ENCODE results near the gene DCAF8L1.
"Not testable (repeated sequence)": the region's sequence is repeated elsewhere in the genome, so short reads cannot be mapped to it uniquely, and the experiment has no call there.

The DCAF8L1 gene

DNA sequence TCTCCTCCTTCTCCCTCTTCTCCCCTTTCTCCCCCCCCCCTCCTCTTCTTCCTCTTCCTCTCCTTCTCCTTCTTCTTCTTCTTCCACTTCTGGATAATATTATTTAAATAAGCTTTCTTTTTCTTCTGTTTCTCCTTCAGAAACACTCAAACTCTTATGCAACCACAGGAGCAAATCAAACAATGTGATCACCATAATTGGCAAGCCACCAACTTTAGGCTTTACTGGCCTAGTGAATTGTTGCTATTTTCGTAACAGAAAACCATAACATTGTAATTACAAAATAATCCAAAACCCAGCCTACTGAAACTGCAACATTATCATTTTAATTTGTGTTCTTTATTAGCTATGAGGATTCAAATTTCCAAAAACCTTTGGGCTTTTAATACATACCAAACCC is 14.3 kb downstream of the DCAF8L1 start:
- in situ Hi-C loops (cut with MboI; ENCODE audit: low pct_unique_long_range_greater_than_20kb, low sequenced_read_pairs, unreplicated experiment): no loop called here
- TF ChIP-seq, protein P1, sequence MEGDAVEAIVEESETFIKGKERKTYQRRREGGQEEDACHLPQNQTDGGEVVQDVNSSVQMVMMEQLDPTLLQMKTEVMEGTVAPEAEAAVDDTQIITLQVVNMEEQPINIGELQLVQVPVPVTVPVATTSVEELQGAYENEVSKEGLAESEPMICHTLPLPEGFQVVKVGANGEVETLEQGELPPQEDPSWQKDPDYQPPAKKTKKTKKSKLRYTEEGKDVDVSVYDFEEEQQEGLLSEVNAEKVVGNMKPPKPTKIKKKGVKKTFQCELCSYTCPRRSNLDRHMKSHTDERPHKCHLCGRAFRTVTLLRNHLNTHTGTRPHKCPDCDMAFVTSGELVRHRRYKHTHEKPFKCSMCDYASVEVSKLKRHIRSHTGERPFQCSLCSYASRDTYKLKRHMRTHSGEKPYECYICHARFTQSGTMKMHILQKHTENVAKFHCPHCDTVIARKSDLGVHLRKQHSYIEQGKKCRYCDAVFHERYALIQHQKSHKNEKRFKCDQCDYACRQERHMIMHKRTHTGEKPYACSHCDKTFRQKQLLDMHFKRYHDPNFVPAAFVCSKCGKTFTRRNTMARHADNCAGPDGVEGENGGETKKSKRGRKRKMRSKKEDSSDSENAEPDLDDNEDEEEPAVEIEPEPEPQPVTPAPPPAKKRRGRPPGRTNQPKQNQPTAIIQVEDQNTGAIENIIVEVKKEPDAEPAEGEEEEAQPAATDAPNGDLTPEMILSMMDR (IDR thresholded peaks at IDR 0.05; ENCODE audit: extremely low read depth, insufficient read depth, missing control alignments): no peak
- no peak for DNase-seq (ENCODE audit: low spot score)

DNA sequence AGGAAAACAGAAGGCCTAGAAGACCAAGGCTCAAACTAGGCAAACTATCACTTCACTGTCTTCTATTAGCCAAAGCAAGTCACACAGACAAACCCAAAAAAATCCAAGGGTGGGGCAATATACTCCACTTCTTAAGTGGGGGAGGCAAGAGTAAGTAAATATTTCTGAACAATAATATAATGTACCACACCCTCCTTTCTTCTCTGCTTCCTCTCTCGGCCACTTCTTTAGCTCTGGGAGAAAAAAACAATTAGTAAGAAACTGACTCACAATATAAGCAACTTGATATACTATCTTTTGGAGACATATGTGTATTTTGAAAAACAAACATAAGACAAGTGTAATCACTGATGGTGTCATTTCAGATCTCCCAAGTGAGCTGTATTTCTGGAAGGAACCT is 14.8 kb downstream of the DCAF8L1 start:
- in situ Hi-C loops (cut with MboI; ENCODE audit: low pct_unique_long_range_greater_than_20kb, low sequenced_read_pairs, unreplicated experiment): no loop called here
- DNase-seq (ENCODE audit: low spot score): no peak
- TF ChIP-seq, protein P1 (IDR thresholded peaks at IDR 0.05; ENCODE audit: extremely low read depth, insufficient read depth, missing control alignments): no peak

DNA sequence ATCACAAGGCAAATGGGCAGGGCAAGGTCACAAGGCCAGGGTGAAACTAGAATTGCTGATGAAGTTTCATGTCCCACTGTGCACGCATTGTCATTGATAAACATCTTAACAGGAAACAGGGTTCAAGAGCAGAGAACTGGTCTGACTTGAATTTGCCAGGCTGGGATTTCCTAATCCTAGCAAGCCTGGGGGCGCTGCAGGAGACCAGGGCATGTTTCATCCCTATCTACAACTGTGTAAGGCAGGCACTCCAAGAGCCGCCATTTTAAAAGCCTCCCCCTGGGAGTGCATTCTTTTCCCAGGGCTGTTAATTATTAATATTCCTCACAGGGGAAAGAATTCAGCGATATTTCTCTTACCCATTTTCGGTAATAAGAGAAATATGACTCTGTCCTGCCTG is 15.9 kb downstream of the DCAF8L1 start:
- DNase-seq (ENCODE audit: low spot score); in situ Hi-C loops (cut with MboI; ENCODE audit: low pct_unique_long_range_greater_than_20kb, low sequenced_read_pairs, unreplicated experiment): not testable (repeated sequence)

DNA sequence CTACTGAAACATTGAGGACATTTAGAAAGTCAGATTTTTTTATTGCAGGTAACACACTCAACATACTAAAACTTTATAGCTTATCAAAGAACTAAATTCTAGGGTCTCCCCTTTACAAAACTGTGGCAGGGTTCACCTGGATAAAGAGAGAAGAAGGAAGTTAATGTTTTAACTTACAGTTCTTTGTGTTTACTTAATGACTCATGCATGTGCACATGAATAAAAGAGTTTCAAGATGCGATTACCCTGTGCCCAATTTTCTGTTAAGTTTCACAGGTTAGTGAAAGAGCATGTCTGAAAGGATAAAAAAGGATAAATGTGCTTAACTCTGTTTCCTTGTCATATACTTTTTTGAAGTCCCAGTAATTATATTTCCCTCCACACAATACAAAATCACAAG is 16.8 kb downstream of the DCAF8L1 start:
- DNase-seq (ENCODE audit: low spot score): no peak
- in situ Hi-C loops (cut with MboI; ENCODE audit: low pct_unique_long_range_greater_than_20kb, low sequenced_read_pairs, unreplicated experiment): no loop called here
- TF ChIP-seq, protein P1 (IDR thresholded peaks at IDR 0.05; ENCODE audit: extremely low read depth, insufficient read depth, missing control alignments): no peak

DNA sequence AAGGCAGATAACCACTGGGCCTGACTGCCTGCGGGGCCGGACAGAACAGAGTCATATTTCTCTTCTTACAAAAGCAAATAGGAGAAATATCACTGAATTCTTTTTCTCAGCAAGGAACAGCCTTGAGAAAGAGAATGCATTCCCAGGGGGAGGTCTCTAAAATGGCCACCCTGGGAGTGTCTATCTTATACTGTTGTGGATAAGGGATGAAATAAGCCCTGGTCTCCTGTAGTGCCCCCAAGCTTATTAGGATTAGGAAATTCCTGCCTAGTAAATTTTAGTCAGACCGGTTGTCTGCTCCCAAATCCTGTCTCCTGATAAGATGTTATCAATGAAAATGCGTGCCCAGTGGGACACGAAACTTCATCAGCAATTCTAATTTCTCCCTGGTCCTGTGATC is 20.8 kb downstream of the DCAF8L1 start:
- DNase-seq (ENCODE audit: low spot score); in situ Hi-C loops (cut with MboI; ENCODE audit: low pct_unique_long_range_greater_than_20kb, low sequenced_read_pairs, unreplicated experiment): not testable (repeated sequence)

DNA sequence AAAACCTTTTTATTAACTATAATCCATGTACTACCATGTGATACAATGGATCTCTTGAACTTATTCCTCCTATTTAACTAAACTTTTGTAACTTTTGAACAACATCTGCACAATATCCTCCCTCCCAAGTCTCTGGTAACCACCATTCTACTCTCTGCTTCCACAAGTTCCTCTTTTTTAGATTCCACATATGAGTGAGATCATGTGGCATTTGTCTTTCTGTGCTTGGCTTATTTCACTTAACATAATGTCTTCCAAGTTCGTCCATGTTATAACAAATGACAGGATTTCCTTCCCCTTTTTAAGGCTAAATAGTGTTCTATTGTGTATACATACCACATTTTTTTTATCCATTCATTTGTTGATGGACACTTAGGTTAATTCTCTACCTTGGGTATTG is 28.1 kb downstream of the DCAF8L1 start:
- TF ChIP-seq, protein P1 (IDR thresholded peaks at IDR 0.05; ENCODE audit: extremely low read depth, insufficient read depth, missing control alignments): no peak
- no peak for DNase-seq (ENCODE audit: low spot score)
- in situ Hi-C loops (cut with MboI; ENCODE audit: low pct_unique_long_range_greater_than_20kb, low sequenced_read_pairs, unreplicated experiment): no loop called here

DNA sequence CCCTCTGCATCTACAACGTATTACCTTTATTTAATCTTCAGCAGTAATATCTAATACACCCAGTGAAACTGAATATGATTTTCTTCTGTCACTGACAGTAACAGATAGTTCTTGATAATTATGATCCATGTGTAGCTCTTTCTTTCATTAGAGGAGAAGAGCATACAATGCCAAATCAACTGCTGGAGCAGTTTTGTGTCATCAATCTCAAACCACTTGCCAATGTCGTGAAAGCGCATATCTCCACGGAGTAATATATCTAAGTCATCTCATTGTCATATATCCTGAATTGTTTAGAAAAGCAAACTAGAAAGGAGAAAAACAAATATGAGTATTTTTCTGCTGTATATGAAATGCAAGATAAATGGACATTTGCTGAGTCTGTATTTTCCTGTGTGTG is 47.9 kb downstream of the DCAF8L1 start:
- no peak for DNase-seq (ENCODE audit: low spot score)
- TF ChIP-seq, protein P1 (IDR thresholded peaks at IDR 0.05; ENCODE audit: extremely low read depth, insufficient read depth, missing control alignments): no peak
- in situ Hi-C loops (cut with MboI; ENCODE audit: low pct_unique_long_range_greater_than_20kb, low sequenced_read_pairs, unreplicated experiment): no loop called here
